ENCODE data around the gene CTNNA2.

CTNNA2 gene

DNA sequence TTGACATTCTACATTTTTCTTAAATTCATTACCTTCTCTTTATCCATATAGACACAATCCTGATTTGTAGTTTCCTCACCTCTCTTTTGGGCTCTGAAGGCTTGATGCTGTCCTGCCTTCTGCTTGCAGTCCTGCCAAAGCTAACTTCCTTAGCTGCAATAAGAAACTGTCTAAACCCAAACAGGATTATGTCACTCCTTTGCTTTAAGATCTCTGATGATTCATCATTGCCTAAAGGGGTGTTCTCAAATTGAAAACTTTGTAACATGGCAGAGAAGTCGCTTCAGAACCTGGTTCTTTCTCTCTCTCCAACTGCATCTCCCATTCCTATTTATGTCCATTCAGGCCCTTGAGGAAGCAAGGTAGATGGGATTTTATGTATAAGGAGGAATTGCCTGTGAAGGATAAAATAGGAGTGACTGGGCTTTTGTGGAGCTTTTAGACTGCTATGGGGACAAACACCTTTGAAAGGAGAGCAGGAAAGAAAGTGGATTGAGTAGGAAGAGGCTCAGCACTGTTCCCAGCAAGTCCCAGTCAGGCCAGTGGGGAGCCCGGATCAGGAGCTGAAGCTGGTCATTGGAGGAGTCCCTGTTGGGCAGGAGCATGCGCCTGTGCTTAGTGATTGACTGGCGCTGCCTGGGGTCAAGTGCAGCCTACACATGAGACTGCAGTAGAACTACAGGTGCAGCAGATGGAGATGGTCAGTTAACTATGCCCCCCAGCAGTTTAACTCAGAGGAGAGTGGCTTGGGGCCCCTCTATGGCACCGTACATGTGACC lies 390.6 kb downstream of the CTNNA2 start:
- H3K36me3 ChIP-seq: no peaks in the 10 kb centered on the region
- no peak overlapping the region for H3K4me3 ChIP-seq (ENCODE audit: low read depth, low read length)
- H3K27ac ChIP-seq: no peak overlapping the region
- H3K27me3 ChIP-seq (ENCODE audit: insufficient read depth, low read depth, severe bottlenecking): peaks cover 2% of the 10 kb centered on the region
- H3K9me3 ChIP-seq (ENCODE audit: severe bottlenecking): no peaks in the 10 kb centered on the region
- no peak for DNase-seq
- TF ChIP-seq, protein P1, sequence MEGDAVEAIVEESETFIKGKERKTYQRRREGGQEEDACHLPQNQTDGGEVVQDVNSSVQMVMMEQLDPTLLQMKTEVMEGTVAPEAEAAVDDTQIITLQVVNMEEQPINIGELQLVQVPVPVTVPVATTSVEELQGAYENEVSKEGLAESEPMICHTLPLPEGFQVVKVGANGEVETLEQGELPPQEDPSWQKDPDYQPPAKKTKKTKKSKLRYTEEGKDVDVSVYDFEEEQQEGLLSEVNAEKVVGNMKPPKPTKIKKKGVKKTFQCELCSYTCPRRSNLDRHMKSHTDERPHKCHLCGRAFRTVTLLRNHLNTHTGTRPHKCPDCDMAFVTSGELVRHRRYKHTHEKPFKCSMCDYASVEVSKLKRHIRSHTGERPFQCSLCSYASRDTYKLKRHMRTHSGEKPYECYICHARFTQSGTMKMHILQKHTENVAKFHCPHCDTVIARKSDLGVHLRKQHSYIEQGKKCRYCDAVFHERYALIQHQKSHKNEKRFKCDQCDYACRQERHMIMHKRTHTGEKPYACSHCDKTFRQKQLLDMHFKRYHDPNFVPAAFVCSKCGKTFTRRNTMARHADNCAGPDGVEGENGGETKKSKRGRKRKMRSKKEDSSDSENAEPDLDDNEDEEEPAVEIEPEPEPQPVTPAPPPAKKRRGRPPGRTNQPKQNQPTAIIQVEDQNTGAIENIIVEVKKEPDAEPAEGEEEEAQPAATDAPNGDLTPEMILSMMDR (IDR thresholded peaks at IDR 0.05; ENCODE audit: low read depth, low read length): no peak

DNA sequence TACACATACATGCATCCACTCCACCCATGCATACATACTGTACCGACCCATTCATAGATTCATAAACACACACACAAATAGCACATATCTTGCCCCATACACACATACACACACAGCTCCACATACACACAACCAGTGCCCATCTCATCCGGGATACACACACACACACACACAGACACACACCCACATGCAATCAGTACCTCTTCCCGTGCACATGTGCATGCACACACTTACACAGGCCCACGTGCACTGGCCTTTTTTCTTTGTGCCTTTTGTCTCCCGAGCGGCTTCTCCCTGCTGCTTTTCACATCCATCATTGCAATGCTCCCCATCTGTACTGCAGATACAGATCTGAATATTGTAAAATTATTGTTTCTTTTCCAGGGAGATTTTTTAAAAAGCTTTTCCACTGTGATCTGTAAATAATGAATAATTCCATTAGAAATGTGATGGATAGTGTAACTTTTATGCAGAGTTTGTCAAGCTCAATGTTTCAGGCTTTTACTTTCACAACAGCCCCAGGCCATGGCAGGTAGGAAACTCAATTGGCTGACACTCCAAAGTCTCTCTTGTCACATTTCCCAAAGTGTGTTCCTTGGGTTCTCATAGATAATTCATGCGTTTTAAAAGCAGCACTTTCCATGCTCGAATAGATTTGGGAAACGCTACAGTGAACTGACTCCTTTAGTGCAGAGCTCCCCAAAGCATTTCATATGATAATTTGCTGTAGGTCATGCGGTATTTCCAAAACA lies 393.5 kb downstream of the CTNNA2 start:
- Histone ChIP-seq H3K9me3 (ENCODE audit: severe bottlenecking) (no peaks in the 10 kb centered on the region), H3K36me3 (no peaks in the 10 kb centered on the region), H3K27me3 (ENCODE audit: insufficient read depth, low read depth, severe bottlenecking) (peaks cover 2% of the 10 kb centered on the region), H3K4me3 (ENCODE audit: low read depth, low read length) (no peak overlapping the region), H3K27ac (no peak overlapping the region)
- no peak for DNase-seq
- TF ChIP-seq, protein P1 (IDR thresholded peaks at IDR 0.05; ENCODE audit: low read depth, low read length): no peak

DNA sequence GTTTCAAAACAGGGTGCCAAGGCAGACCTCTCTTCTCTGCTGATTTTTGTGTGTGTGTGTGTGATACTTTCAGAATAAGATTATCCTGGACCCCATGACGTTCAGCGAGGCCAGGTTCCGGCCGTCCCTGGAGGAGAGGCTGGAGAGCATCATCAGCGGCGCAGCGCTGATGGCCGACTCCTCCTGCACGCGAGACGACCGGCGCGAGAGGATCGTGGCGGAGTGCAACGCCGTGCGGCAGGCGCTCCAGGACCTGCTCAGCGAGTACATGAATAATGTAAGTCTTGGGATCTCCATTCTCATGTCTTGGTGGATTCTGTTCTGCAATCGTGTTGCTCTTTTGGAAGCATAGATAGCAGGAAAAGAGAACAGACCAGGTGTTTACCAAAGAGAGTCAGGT lies 396.7 kb downstream of the CTNNA2 start:
- Histone ChIP-seq H3K36me3 (no peaks in the 10 kb centered on the region), H3K27me3 (ENCODE audit: insufficient read depth, low read depth, severe bottlenecking) (peaks cover 2% of the 10 kb centered on the region), H3K9me3 (ENCODE audit: severe bottlenecking) (no peaks in the 10 kb centered on the region), H3K4me3 (ENCODE audit: low read depth, low read length) (no peak overlapping the region), H3K27ac (no peak overlapping the region)
- TF ChIP-seq, protein P1 (IDR thresholded peaks at IDR 0.05; ENCODE audit: low read depth, low read length): no peak
- DNase-seq: no peak

DNA sequence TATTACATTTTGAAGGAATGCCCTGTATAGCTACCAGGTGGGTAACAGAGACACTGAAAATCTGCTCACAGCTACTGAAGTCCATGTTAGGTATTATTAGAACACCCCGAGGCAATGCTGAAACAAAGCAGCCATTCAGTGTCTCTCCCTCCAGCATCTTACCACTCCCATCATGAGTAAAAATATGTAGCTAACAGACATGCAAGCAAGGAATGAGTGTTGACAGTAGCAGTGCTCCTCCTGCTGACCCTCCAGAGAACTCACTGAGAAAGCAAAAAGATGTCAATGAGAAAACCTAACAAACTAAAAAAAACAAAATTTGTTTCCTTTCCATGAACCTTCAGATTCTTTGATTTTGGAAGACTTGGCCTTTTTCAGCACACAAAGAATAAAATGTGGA lies 397.8 kb downstream of the CTNNA2 start:
- Histone ChIP-seq H3K27ac (no peak overlapping the region), H3K36me3 (no peaks in the 10 kb centered on the region), H3K9me3 (ENCODE audit: severe bottlenecking) (no peaks in the 10 kb centered on the region), H3K4me3 (ENCODE audit: low read depth, low read length) (no peak overlapping the region), H3K27me3 (ENCODE audit: insufficient read depth, low read depth, severe bottlenecking) (no peaks in the 10 kb centered on the region)
- TF ChIP-seq, protein P1 (IDR thresholded peaks at IDR 0.05; ENCODE audit: low read depth, low read length): no peak
- no peak for DNase-seq

DNA sequence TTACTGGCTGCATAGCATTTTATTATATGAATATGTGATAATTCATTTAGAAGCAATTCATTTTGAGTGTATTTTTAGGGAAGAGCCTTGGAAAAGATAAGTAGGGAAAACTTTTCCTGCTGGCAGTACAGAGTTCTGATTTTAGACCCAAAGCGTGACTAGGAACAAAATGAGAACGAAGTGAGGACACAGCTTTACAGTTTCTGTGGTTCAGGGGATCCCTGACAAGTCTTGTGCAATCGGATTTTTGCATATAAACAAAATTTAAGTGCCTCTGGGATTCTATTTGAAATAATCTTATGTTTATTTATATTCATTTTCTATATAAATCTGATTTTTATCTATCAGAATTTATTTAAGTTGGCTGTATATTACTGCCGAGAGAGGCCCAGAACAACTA lies 402.6 kb downstream of the CTNNA2 start:
- Histone ChIP-seq H3K9me3 (ENCODE audit: severe bottlenecking) (no peaks in the 10 kb centered on the region), H3K27me3 (ENCODE audit: insufficient read depth, low read depth, severe bottlenecking) (no peaks in the 10 kb centered on the region), H3K36me3 (no peaks in the 10 kb centered on the region), H3K4me3 (ENCODE audit: low read depth, low read length) (no peak overlapping the region), H3K27ac (no peak overlapping the region)
- DNase-seq: no peak
- TF ChIP-seq, protein P1 (IDR thresholded peaks at IDR 0.05; ENCODE audit: low read depth, low read length): no peak
